Pons (tissue), 1 donor: ENCODE measurements around the gene GAD1.

Experiments used
- DNase-seq: peaks from one replicate; pipeline ENCODE4 v3.0.0-alpha.2; 2016; ENCODE audit warnings: low spot score

Gene GAD1

GRCh38 chr2:170818036-170818751, 1.5 kb downstream of the GAD1 start:
- DNase-seq = no peak

GRCh38 chr2:170818752-170819470, 2.2 kb downstream of the GAD1 start:
- no peak for DNase-seq

- no peak for DNase-seq
These were observed 3.3 kb downstream of the GAD1 start for GRCh38 chr2:170819680-170820664.

DNA sequence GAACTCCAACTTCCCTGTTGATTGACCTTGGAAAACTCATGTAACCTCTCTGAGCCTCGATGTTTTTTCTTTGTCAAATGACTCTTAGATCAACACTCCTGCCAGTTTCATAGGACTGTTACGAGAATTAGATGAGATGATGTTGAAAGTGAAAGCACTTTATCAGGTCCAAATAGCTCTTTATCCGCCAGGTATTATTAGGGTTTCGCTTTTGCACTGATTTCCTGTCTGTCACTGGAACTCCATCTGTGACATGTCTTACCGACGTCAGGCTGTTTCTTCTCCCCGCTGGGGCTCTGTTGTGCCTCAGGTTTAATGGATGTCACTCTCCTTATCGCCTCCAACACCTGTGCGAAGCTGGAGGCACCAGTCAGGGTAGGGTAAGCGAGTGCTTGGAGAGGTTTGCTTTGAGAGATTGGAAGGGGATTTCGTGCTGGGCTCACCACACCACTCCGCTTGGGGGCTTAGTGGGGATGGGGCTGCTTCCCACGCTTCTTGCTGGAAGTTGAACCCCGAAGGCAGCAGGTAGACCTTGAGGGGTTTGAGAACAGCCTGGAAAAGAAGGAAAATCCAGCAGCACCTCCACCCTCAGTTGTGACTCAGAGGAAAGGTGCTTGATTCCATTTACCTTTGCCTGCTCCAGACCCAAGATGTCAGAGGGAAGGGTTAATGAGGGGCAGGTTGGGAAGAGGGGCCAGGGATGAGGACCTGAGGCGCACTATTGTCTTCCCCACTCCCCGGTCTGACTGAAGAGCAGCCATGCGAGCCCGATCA, 4.3 kb downstream of the GAD1 start:
- DNase-seq = no peak

DNA sequence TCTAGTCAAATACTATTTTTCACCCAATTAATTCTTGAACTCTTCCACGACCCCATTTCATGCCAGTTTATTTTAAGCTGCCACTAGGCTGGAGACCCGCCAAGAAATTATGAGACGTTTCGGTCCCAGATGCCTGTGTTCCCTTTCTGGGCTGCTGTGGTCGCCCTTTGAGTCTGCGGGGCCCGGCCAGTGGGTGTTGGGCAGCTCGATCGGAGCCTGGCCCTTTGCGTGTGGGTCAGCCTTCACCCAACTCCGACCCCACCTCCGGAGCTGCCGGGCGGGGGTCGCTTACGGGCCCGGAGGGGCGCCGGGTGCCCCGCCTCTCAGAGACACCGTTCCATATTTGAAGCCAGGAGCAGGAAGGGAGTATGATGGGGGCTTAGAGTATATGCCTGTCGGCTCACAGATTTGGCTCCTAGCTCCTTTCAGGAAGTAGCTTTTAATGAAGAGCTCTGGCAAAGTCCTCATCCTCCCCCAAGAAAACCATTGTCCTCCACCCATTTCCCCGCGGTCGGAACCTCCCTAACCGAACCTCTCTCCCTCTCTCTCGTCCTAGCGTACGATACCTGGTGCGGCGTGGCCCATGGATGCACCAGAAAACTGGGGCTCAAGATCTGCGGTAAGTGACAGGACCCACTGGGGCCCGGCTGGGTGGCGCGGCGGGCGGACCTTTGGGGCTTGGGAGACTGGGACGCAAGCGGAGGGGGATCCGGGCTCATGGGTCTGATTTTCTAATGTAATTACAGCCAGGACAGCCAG, 5.0 kb downstream of the GAD1 start:
- no peak for DNase-seq

GRCh38 chr2:170822290-170823087, 5.8 kb downstream of the GAD1 start:
- no peak for DNase-seq

DNA sequence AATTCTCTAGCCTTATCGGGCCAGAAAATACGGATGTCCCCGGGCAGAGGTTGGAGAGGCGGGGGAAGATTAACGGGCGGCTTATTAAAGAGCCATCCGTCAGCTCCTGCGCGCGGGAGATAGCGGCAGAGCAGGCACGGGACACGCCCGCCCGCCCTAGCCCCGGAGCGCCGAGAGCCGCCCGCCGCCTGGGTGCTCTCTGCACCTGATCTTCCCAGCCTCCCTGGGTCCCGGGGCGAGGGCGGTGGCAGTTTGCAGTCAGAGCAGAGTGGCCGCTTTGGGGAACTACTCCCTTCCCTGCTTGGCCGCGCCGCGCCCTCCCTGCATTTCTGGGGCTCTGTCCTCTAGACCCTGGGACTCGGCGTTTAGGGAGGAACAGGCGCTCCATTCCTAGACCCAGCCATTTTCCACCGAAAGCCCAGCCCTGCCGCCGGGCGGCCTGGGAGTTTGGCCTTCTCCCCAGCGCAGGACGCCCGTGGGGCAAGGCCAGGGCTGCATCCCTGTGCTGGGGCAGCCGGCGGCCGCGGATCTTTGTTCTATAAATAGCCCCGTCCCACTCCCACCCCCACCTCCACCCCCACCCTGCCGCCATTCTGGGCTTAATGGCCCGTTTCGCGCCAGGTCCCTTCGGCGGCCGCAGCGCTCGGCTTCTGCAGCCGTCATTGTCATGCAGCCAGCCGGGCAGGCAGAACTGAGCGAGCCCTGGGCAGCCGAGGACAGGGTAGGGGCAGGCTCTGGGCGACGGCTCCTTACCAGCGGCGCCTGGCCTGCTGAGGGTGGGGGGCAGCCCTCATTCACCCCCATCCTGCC, 6.6 kb downstream of the GAD1 start:
- DNase-seq = no peak

DNA sequence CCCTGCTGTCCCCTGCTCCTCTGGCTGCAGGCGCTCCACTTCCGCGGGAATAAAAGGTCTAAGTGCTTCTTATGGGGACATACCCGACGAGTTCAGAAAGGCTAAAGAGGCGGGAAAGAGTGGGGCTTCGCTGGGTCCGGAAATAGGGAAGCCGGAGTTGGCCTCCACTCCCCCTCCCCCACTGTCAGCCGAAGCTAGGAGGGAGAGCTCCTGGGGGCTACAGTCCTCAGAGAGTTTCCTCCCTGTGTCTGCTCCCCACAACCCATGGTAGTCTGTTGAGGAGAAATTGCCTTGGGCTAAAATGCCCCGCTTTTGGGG, 7.2 kb downstream of the GAD1 start:
- DNase-seq = no peak

- DNase-seq = no peak
These were observed 7.9 kb downstream of the GAD1 start for GRCh38 chr2:170824526-170825015.

DNA sequence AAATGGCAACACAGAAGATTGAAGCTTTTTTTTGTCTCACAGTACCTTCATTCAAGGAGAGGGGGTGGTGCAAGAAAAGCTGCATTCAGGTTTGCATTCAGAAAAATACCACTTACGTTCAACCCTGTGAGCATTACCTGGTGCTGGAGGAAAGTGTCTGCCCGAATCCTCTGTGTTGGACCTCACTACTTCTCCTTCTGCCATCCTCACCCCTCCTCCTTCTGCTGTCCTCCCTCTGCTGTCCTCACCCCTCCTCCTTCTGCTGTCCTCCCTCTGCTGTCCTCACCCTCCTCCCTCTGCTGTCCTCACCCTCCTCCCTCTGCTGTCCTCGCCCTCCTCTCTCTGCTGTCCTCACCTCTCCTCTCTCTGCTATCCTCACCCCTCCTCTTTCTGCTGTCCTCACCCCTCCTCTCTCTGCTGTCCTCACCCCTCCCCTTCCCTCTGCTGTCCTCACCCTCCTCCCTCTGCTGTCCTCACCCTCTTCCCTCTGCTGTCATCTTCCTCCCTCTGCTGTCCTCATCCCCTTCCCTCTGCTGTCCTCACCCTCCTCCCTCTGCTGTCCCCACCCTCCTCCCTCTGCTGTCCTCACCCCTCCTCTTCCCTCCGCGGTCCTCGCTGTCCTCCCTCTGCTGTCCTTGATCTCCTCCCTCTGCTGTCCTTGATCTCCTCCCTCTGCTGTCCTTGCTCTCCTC, 11.3 kb downstream of the GAD1 start:
- no peak for DNase-seq

- DNase-seq = no peak
These were observed 11.8 kb downstream of the GAD1 start for GRCh38 chr2:170828533-170828916.

GRCh38 chr2:170829036-170829435, 12.3 kb downstream of the GAD1 start:
- DNase-seq = no peak

DNA sequence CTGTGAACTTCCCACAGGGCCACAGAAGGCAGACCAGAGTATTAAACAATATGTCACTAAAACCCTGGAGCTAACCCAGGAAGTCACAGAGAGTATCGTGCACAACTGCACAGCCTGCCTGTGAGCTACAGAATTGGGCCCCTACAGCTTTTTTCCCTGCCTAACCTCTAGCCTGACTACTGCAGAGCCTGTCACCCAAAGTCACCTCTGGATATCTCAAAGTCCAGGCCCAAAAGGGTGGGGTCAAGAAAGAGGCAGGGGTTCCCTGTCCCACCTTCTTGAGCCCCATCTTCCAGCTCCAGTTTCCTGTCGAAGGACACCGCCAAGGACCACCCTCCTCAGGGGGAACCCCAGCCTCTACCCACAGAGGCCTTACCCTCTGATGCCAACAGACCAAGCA, 13.5 kb downstream of the GAD1 start:
- no peak for DNase-seq

- DNase-seq = no peak
These were observed 14.4 kb downstream of the GAD1 start for GRCh38 chr2:170831115-170831514.

DNA sequence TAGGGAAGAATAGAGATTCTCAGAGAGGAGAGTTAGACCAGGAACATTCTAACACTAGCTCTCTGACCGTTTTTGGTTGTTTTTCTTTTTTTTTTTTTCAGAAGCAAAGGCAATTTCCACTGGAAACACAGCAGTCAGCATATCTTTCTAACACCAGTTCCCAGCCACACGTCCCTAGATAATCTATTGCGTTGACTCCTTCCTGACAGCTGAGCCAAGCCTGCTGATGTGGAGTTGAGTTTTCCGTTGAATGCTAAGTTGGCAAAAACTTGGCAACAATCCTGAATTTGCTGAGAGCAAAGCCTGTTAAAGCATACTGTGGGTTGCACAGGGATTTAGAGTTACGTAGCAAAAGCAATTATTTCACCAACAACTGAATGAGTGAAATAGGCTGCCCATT, 19.3 kb downstream of the GAD1 start:
- DNase-seq = no peak

- DNase-seq = no peak
These were observed 24.1 kb downstream of the GAD1 start for GRCh38 chr2:170840717-170841210.

DNA sequence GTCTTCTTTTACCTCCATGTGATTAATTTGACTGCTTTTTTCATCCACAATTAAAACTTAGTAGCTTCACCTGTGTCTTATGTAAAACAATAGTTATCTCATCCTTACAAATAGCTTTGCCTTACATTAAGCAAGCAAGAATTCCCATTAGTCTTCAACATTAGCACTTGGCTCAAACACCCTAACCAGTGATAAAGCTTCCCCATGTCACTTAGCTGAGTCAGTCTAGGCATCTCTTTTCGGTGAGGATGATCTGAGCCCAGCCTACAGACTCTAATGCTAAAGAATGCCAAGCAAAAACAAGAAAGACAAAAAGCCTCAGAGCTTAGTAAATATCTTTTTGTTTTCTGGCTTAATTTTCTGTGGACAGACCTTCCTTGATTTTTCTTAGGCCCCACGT, 26.1 kb downstream of the GAD1 start:
- DNase-seq = no peak

GRCh38 chr2:170843656-170844055, 27.0 kb downstream of the GAD1 start:
- DNase-seq = no peak

- DNase-seq = no peak
These were observed 28.7 kb downstream of the GAD1 start for GRCh38 chr2:170845343-170845742.
